Testis (tissue), 3 donors: ENCODE results near the gene INPP1. TPM values are rescaled to one million over a fixed set of nuclear protein-coding genes. Genes with fewer than 3 reads are reported as not detected.

ENCODE experiments used
- DNase-seq: peaks from one replicate; pipeline ENCODE4 v3.0.0-alpha.2; 2019
- H3K27ac ChIP-seq, 2 donors: fragments of 200-600 bp; sonication (generic); one replicate each; pipeline ENCODE4 v1.5.1; 2019
- H3K27me3 ChIP-seq: fragments of 200-600 bp; sonication (generic); one replicate; pipeline ENCODE4 v1.5.1; 2019
- H3K36me3 ChIP-seq: fragments of 200-600 bp; sonication (generic); one replicate; pipeline ENCODE4 v1.5.1; 2017; ENCODE audit warnings: low read depth; ENCODE audit errors: missing control alignments
- H3K4me1 ChIP-seq: fragments of 200-600 bp; sonication (generic); one replicate; pipeline ENCODE4 v1.5.1; 2019
- H3K4me3 ChIP-seq, 2 donors: fragments of 200-600 bp; sonication (generic); one replicate each; pipeline ENCODE4 v1.5.1; 2017 to 2019
- H3K9me3 ChIP-seq: fragments of 200-600 bp; sonication (generic); one replicate; pipeline ENCODE4 v1.5.1; 2017
- CTCF ChIP-seq, 3 experiments: fragments of 450-650 bp in 2 of 3; fragments of 200-600 bp in 1 of 3; sonication (generic) in 1 of 3; IDR thresholded peaks; one replicate each; pipeline ENCODE4 v1.5.1; 2016 to 2019; ENCODE audit warnings: antibody characterized with exemption in 3 of 3, mild to moderate bottlenecking in 2 of 3, moderate library complexity in 1 of 3
- POLR2A ChIP-seq: fragments of 450-650 bp; IDR thresholded peaks from one replicate; pipeline ENCODE4 v1.6.1; 2017; ENCODE audit warnings: antibody characterized with exemption, mild to moderate bottlenecking, moderate library complexity
- WGBS, 2 donors: methylation state at CpG; one replicate each; pipeline ENCODE4 v1.1.5; 2018; 5-methylcytosine and 5-hydroxymethylcytosine counted together
- intact Hi-C: fragments of 100-400 bp; cut with DNase I; formaldehyde crosslinking; loops from one replicate; pipeline ENCODE4 v1.15.1; 2023; ENCODE audit warnings: low total_unique reads
- polyA plus RNA-seq: library from polyadenylated mRNA; stranded (reverse); fragments of 350-450 nt; fragmentation: Illumina TruSeq; extraction: RNeasy Lipid Tissue Mini Kit (QIAGEN cat#74804); gene quantifications from one replicate; pipeline ENCODE4 v1.2.3, GENCODE V29; 2014; ENCODE audit warnings: low read depth, low replicate concordance; ENCODE audit not compliant: insufficient read depth
- total RNA-seq, 2 donors: library from RNA; depleted of rRNA; stranded (reverse); fragments of >200 nt; gene quantifications; one replicate each; pipeline ENCODE4 v1.2.3, GENCODE V29; 2016

Gene INPP1
- total and polyA plus RNA-seq, 3 donors from 2014 or later = 37.8 to 105 (median 62.6) TPM

DNA sequence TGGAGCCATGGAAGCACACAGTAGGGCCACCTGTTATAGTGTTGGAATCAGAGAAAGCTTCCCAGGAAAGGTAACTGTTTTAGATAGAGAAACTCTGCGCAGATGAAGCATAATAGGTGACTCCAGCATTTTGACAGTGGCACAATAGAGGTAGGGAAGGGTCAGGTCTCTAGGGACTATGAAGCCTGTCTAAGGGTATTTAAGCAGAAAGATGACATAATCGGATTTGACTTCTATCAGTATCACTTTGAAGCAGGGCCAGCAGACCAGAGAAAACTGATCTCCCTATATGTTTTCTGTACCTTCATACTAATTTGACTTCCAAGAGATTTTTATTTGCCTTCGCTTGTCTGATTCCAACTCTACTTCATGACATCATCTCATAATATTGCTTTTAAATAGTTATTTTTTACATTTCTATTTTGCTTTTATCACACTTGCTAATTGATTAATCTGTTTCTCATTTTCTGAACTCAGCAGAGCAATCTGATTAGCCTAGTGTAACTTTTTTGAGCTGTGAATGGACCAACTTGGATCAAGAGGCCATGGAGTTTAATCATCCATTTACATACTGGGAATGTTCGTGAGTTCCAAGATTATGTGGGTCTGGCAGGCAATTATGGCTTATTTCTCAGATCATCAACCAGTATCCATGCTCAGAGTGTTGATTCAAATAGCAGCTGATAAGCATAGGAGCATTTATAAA lies 15.4 kb upstream of the INPP1 start:
- TF ChIP-seq POLR2A (no peak), CTCF (IDR thresholded peaks at IDR 0.05) (no peak)
- Histone ChIP-seq H3K4me3 (no peak overlapping the region), H3K27ac (no peak overlapping the region), H3K36me3 (no peaks in the 10 kb centered on the region), H3K4me1 (no peaks in the 10 kb centered on the region), H3K27me3 (no peaks in the 10 kb centered on the region), H3K9me3 (no peaks in the 10 kb centered on the region)
- WGBS, 2 donors = 86 to 89% methylated on average over 4 of the region's 4 CpGs
- intact Hi-C loops = no loop called here
- no peak for DNase-seq

DNA sequence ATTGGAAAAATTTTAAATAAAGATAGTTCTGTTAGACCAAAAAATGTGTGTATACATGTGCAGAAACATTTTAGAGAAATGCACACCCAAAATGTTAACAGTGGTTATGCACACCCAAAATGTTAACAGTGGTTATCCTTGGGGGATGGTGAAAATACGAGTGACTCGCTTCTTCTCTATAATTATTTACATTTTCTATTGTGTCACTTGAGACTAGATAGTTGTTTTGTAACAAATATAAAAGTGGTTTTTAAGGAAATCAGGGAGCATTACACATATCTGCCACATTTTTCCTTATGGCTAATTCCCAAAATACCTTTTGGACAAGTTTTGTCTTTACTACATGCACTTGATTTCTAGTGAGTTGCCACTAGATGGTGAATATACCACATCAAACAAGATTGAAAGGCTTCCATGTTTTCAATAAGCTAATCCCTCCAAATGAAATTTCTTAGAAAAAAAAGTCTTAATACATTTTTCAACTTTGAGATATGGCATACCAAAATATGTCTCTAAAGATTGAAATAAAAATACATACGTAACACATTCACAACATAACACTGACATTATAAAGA lies 14.7 kb upstream of the INPP1 start:
- no peaks in the 10 kb centered on the region for H3K36me3 ChIP-seq
- no peaks in the 10 kb centered on the region for H3K9me3 ChIP-seq
- H3K4me1 ChIP-seq = no peaks in the 10 kb centered on the region
- WGBS, 2 donors = 88 to 92% methylated on average over 3 of the region's 3 CpGs
- TF ChIP-seq POLR2A = no peak
- TF ChIP-seq CTCF (IDR thresholded peaks at IDR 0.05) = no peak
- intact Hi-C loops = no loop called here
- H3K27me3 ChIP-seq = no peaks in the 10 kb centered on the region
- DNase-seq = no peak
- H3K27ac ChIP-seq = no peak overlapping the region
- H3K4me3 ChIP-seq = no peak overlapping the region

DNA sequence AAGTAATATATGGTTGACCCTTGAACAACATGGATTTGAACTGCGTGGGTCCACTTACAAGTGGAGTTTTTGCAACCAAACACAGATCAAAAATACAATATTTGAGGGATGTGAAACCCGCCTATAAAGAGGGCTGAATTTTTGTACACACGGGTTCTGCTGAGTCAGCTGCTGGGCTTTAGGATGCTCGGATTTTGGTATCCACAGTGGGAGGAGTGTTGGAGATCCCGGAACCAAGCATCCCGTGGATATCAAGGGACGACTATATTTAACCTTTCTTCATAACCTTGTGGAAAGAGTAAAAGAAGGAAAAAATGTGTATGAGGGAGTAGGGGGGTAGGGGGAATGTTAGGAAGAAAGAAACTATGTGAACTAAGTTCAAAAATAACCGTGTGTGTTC lies 10.0 kb upstream of the INPP1 start:
- Histone ChIP-seq H3K9me3 (no peaks in the 10 kb centered on the region), H3K4me1 (no peaks in the 10 kb centered on the region), H3K4me3 (no peak overlapping the region), H3K27ac (no peak overlapping the region), H3K27me3 (no peaks in the 10 kb centered on the region), H3K36me3 (no peaks in the 10 kb centered on the region)
- no peak for TF ChIP-seq POLR2A
- no peak for TF ChIP-seq CTCF (IDR thresholded peaks at IDR 0.05)
- intact Hi-C loops = no loop called here
- 53 to 58% methylated on average over 8 of the region's 8 CpGs for WGBS, 2 donors
- no peak for DNase-seq

DNA sequence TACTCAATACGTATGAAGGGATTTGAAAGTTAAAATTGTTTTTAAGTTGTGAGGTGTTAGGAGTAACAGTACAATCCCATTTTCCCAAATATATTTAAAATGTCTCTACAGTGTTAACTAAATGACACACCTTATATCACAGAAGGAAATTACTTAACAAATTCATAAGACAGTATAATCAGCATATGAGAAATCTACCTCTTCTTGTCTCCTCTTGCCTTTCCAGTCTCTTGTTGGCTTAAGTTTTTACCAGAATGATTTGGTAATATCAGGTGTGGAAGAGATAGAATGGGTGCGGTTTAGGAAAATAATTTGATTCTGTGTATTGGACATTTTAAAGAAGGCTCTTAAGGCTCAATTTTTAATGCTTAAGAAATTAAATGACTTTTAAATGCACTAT lies 9.5 kb upstream of the INPP1 start:
- H3K27ac ChIP-seq = no peak overlapping the region
- H3K36me3 ChIP-seq = no peaks in the 10 kb centered on the region
- H3K4me3 ChIP-seq = no peak overlapping the region
- 80 to 82% methylated on average over 2 of the region's 2 CpGs for WGBS, 2 donors
- H3K9me3 ChIP-seq = no peaks in the 10 kb centered on the region
- no peak for DNase-seq
- intact Hi-C loops = no loop called here
- H3K27me3 ChIP-seq = no peaks in the 10 kb centered on the region
- no peaks in the 10 kb centered on the region for H3K4me1 ChIP-seq
- no peak for TF ChIP-seq POLR2A
- TF ChIP-seq CTCF (IDR thresholded peaks at IDR 0.05) = no peak
